Measurements from ENCODE around the gene HMMR.
A peak's percentile ranks its signal among the peaks of the same experiment; 100 is the strongest.
"Not testable (repeated sequence)": the region's sequence is repeated elsewhere in the genome, so short reads cannot be mapped to it uniquely, and the experiment has no call there.

HMMR gene, protein sequence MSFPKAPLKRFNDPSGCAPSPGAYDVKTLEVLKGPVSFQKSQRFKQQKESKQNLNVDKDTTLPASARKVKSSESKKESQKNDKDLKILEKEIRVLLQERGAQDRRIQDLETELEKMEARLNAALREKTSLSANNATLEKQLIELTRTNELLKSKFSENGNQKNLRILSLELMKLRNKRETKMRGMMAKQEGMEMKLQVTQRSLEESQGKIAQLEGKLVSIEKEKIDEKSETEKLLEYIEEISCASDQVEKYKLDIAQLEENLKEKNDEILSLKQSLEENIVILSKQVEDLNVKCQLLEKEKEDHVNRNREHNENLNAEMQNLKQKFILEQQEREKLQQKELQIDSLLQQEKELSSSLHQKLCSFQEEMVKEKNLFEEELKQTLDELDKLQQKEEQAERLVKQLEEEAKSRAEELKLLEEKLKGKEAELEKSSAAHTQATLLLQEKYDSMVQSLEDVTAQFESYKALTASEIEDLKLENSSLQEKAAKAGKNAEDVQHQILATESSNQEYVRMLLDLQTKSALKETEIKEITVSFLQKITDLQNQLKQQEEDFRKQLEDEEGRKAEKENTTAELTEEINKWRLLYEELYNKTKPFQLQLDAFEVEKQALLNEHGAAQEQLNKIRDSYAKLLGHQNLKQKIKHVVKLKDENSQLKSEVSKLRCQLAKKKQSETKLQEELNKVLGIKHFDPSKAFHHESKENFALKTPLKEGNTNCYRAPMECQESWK

GRCh38 chr5:163460562-163461171 is at the start of gene HMMR:
Gene HMMR, plus strand, starts transcription at chr5:163460632. Its CDS starts 61 bp downstream, at chr5:163460693.
- Histone ChIP-seq H3K36me3 (ENCODE audit: control insufficient read depth in 1 of 2, insufficient read depth in 2 of 2, low read length in 2 of 2) (peaks cover 4 to 11% of the 10 kb centered on the region in 2 donors), H3K9me3 (ENCODE audit: control insufficient read depth in 1 of 2, low read length in 2 of 2) (no peaks in the 10 kb centered on the region), H3K27me3 (ENCODE audit: low read depth, low read length) (no peaks in the 10 kb centered on the region), H3K4me3 (ENCODE audit: low read depth in 1 of 2, low read length in 2 of 2) (peak within 1 kb of the TSS; percentile 77 to 84), H3K27ac (ENCODE audit: low read length) (peak within 1 kb of the TSS; percentile 99), H3K4me1 (ENCODE audit: control insufficient read depth in 1 of 2, insufficient read depth in 2 of 2, low read length in 2 of 2) (peaks cover 5 to 25% of the 10 kb centered on the region in 2 donors)

GRCh38 chr5:163415673-163416072 is 44.8 kb upstream of the HMMR start:
- not testable (repeated sequence) for H3K27me3 ChIP-seq (ENCODE audit: low read depth, low read length); H3K36me3 ChIP-seq (ENCODE audit: control insufficient read depth in 1 of 2, insufficient read depth in 2 of 2, low read length in 2 of 2); H3K9me3 ChIP-seq (ENCODE audit: control insufficient read depth in 1 of 2, low read length in 2 of 2); H3K4me1 ChIP-seq (ENCODE audit: control insufficient read depth in 1 of 2, insufficient read depth in 2 of 2, low read length in 2 of 2); H3K4me3 ChIP-seq (ENCODE audit: low read depth in 1 of 2, low read length in 2 of 2); H3K27ac ChIP-seq (ENCODE audit: low read length)

DNA sequence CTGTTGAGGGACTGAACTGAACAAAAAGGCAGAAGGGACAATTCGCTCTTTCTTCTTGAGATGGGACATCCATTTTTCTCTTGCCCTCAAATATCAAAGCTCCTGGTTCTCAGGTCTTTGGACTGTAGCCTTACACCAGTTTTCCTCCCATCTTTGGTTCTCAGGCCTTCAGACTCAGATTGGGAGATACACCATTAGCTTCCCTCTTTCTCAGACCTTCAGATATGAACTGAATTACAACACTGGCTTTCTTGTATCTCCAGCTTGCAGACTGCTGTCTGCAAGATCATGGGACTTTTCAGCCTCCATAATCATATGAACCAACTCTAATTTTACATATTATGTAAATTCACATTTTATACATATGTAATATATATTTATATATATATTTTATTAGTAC is 35.6 kb upstream of the HMMR start:
- H3K4me3 ChIP-seq (ENCODE audit: low read depth in 1 of 2, low read length in 2 of 2), result no peak overlapping the region
- no peaks in the 10 kb centered on the region for H3K27me3 ChIP-seq (ENCODE audit: low read depth, low read length)
- H3K4me1 ChIP-seq (ENCODE audit: control insufficient read depth in 1 of 2, insufficient read depth in 2 of 2, low read length in 2 of 2), result no peaks in the 10 kb centered on the region
- H3K36me3 ChIP-seq (ENCODE audit: control insufficient read depth in 1 of 2, insufficient read depth in 2 of 2, low read length in 2 of 2), result no peaks in the 10 kb centered on the region
- H3K9me3 ChIP-seq (ENCODE audit: control insufficient read depth in 1 of 2, low read length in 2 of 2), result no peaks in the 10 kb centered on the region
- no peak overlapping the region for H3K27ac ChIP-seq (ENCODE audit: low read length)

DNA sequence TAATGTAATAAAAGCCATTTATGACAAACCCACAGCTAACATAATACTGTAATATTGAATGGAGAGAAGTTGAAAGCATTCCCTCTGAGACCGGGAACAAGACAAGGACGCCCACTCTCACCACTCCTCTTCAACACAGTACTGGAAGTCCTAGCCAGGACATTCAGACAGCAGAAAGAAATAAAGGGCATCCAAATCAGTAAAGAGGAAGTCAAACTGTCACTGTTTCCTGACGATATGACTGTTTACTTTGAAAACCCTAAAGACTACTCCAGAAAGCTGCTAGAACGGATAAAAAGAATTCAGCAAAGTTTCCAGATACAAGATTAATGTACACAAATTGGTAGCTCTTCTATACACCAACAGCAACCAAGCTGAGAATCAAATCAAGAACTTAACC is 34.3 kb upstream of the HMMR start:
- not testable (repeated sequence) for H3K4me3 ChIP-seq (ENCODE audit: low read depth in 1 of 2, low read length in 2 of 2); H3K36me3 ChIP-seq (ENCODE audit: control insufficient read depth in 1 of 2, insufficient read depth in 2 of 2, low read length in 2 of 2); H3K9me3 ChIP-seq (ENCODE audit: control insufficient read depth in 1 of 2, low read length in 2 of 2); H3K27me3 ChIP-seq (ENCODE audit: low read depth, low read length); H3K4me1 ChIP-seq (ENCODE audit: control insufficient read depth in 1 of 2, insufficient read depth in 2 of 2, low read length in 2 of 2); H3K27ac ChIP-seq (ENCODE audit: low read length)

DNA sequence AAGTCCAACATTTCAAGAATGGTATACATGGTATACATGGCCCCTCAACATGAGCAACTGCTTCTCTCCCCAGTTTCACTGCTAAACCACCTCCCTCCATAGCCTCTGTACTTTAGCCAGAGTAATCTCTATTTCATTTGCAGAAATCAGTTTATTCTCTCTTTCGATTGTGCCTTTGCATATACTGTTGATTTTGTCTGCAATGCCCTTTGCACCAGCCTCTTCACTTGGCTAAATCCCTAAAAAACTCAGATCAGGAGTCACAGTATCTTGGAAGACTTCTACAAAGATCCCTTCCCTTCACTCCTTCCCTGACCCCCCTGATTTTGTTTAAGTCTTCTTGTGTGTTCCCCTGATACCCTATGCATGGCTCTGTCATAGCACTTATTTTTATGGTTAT is 27.9 kb upstream of the HMMR start:
- Histone ChIP-seq H3K4me3 (ENCODE audit: low read depth in 1 of 2, low read length in 2 of 2) (no peak overlapping the region), H3K9me3 (ENCODE audit: control insufficient read depth in 1 of 2, low read length in 2 of 2) (no peaks in the 10 kb centered on the region), H3K36me3 (ENCODE audit: control insufficient read depth in 1 of 2, insufficient read depth in 2 of 2, low read length in 2 of 2) (no peaks in the 10 kb centered on the region), H3K27ac (ENCODE audit: low read length) (no peak overlapping the region), H3K4me1 (ENCODE audit: control insufficient read depth in 1 of 2, insufficient read depth in 2 of 2, low read length in 2 of 2) (peaks cover 0 to 6% of the 10 kb centered on the region in 2 donors), H3K27me3 (ENCODE audit: low read depth, low read length) (no peaks in the 10 kb centered on the region)

GRCh38 chr5:163433271-163433670 is 27.2 kb upstream of the HMMR start:
- no peak overlapping the region for H3K4me3 ChIP-seq (ENCODE audit: low read depth in 1 of 2, low read length in 2 of 2)
- H3K27ac ChIP-seq (ENCODE audit: low read length), result no peak overlapping the region
- no peaks in the 10 kb centered on the region for H3K9me3 ChIP-seq (ENCODE audit: control insufficient read depth in 1 of 2, low read length in 2 of 2)
- peaks cover 4 to 6% of the 10 kb centered on the region in 2 donors for H3K4me1 ChIP-seq (ENCODE audit: control insufficient read depth in 1 of 2, insufficient read depth in 2 of 2, low read length in 2 of 2)
- no peaks in the 10 kb centered on the region for H3K36me3 ChIP-seq (ENCODE audit: control insufficient read depth in 1 of 2, insufficient read depth in 2 of 2, low read length in 2 of 2)
- no peaks in the 10 kb centered on the region for H3K27me3 ChIP-seq (ENCODE audit: low read depth, low read length)

GRCh38 chr5:163434401-163434866 is 26.0 kb upstream of the HMMR start:
- Histone ChIP-seq H3K4me3 (ENCODE audit: low read depth in 1 of 2, low read length in 2 of 2) (no peak overlapping the region), H3K9me3 (ENCODE audit: control insufficient read depth in 1 of 2, low read length in 2 of 2) (no peaks in the 10 kb centered on the region), H3K36me3 (ENCODE audit: control insufficient read depth in 1 of 2, insufficient read depth in 2 of 2, low read length in 2 of 2) (no peaks in the 10 kb centered on the region), H3K4me1 (ENCODE audit: control insufficient read depth in 1 of 2, insufficient read depth in 2 of 2, low read length in 2 of 2) (peaks cover 10 to 15% of the 10 kb centered on the region in 2 donors), H3K27ac (ENCODE audit: low read length) (no peak overlapping the region), H3K27me3 (ENCODE audit: low read depth, low read length) (no peaks in the 10 kb centered on the region)

DNA sequence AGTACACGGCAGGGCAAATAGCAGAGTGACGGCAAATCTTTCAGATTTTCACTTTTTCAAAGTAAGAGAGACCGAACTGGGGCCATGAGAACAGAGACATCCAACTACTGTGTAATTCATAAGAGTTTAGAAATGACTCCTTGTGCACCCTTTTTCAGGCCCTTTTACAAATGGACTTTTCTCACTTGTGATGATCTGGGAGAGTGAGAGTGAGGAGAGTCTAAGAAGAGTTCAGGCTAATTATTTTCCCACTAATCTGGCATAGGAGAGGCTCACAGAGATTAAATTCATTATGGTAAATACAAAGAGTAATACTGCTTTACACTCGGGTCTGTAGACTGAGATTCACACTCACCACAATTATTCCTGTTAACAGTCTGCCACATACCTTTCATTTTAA is 23.9 kb upstream of the HMMR start:
- Histone ChIP-seq H3K9me3 (ENCODE audit: control insufficient read depth in 1 of 2, low read length in 2 of 2) (no peaks in the 10 kb centered on the region), H3K27me3 (ENCODE audit: low read depth, low read length) (no peaks in the 10 kb centered on the region), H3K4me3 (ENCODE audit: low read depth in 1 of 2, low read length in 2 of 2) (peak overlapping the region; percentile 93 to 95), H3K27ac (ENCODE audit: low read length) (peak overlapping the region; percentile 94), H3K4me1 (ENCODE audit: control insufficient read depth in 1 of 2, insufficient read depth in 2 of 2, low read length in 2 of 2) (peaks cover 11 to 22% of the 10 kb centered on the region in 2 donors), H3K36me3 (ENCODE audit: control insufficient read depth in 1 of 2, insufficient read depth in 2 of 2, low read length in 2 of 2) (peaks cover 5 to 7% of the 10 kb centered on the region in 2 donors)

- no peaks in the 10 kb centered on the region for H3K27me3 ChIP-seq (ENCODE audit: low read depth, low read length)
These were observed 23.5 kb upstream of the HMMR start for GRCh38 chr5:163437011-163437308.

DNA sequence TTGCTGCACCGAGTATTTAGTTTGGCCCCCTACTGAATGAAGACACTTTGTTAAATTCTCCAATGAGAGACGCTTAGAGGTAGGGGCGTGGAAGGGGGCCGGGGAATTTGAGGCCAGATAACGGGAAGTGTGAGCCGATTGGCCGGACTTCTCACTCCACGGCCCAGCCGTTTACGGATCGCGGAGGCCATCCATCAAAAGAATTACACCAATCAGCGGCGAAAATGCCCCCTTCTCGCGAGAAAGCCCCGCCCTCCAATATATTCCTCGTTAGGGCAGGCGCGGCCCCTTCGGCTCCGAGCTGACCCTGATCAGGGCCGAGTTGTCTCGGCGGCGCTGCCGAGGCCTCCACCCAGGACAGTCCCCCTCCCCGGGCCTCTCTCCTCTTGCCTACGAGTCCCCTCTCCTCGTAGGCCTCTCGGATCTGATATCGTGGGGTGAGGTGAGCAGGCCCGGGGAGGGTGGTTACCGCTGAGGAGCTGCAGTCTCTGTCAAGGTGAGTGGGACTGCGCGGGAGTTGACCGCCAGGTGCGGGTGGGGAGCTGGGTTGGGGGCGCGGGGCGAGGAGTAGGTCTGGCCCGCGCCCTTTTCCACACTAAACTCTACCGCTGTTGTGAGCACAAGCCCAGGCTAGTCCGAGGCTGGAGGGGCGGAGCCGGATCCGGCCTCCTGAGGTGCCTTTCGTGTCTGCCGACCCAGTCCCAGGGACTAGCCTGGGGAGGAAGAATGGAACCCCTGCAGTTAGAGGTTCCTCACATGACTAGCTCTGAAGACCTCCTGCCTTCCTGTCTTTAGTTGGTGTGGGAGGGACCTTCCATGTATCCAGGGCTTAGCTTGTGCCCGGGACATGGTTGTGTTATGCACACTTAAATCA is 22.9 kb upstream of the HMMR start, which contains the start of gene CCNG1:
CCNG1 (plus strand) TSS at position 287 of the 874 bp plus-strand sequence. CDS start 1,662 bp downstream, outside the sequence.
- Histone ChIP-seq H3K4me3 (ENCODE audit: low read depth in 1 of 2, low read length in 2 of 2) (peak within 1 kb of the TSS; percentile 93 to 95), H3K4me1 (ENCODE audit: control insufficient read depth in 1 of 2, insufficient read depth in 2 of 2, low read length in 2 of 2) (peaks cover 11 to 22% of the 10 kb centered on the region in 2 donors), H3K27me3 (ENCODE audit: low read depth, low read length) (no peaks in the 10 kb centered on the region), H3K36me3 (ENCODE audit: control insufficient read depth in 1 of 2, insufficient read depth in 2 of 2, low read length in 2 of 2) (peaks cover 9 to 17% of the 10 kb centered on the region in 2 donors), H3K9me3 (ENCODE audit: control insufficient read depth in 1 of 2, low read length in 2 of 2) (no peaks in the 10 kb centered on the region), H3K27ac (ENCODE audit: low read length) (peak within 1 kb of the TSS; percentile 94)

More at GRCh38 chr5:163437011-163437308, 23.5 kb upstream of the HMMR start:
- no peaks in the 10 kb centered on the region for H3K9me3 ChIP-seq (ENCODE audit: control insufficient read depth in 1 of 2, low read length in 2 of 2)
- H3K4me1 ChIP-seq (ENCODE audit: control insufficient read depth in 1 of 2, insufficient read depth in 2 of 2, low read length in 2 of 2), result peaks cover 11 to 22% of the 10 kb centered on the region in 2 donors
- H3K4me3 ChIP-seq (ENCODE audit: low read depth in 1 of 2, low read length in 2 of 2), result peak overlapping the region; percentile 93 to 95
- H3K36me3 ChIP-seq (ENCODE audit: control insufficient read depth in 1 of 2, insufficient read depth in 2 of 2, low read length in 2 of 2), result peaks cover 5 to 11% of the 10 kb centered on the region in 2 donors
- H3K27ac ChIP-seq (ENCODE audit: low read length), result peak overlapping the region; percentile 94

Data from muscle layer of duodenum (tissue), 2 donors.